GM12878 (cell line): ENCODE data around the gene CCDC91. TPM values are rescaled to one million over a fixed set of nuclear protein-coding genes. Genes with fewer than 3 reads are reported as not detected.

Experiments used
- ATAC-seq: fragments of 200-7000 bp; cut with Tn5 transposase; 3 replicates; pipeline ENCODE4 v1.9.1; 2020; ENCODE audit warnings: mild to moderate bottlenecking, moderate library complexity
- BruUV-seq: library from RNA; stranded (reverse); fragments of 400-500 nt; replicated peaks from 2 replicates; lab custom pipeline; 2021; lab: Mats Ljungman, UMichigan
- CTCF ChIA-PET: fragments of 300-600 bp; sonication (Branson Sonifier 250); formaldehyde crosslinking; extraction: SDS; loops from one replicate; lab custom pipeline; 2021; ENCODE audit warnings: inconsistent platforms; lab: Yijun Ruan, JAX
- POLR2A ChIA-PET: fragments of 350-600 bp; formaldehyde crosslinking; extraction: SDS; loops from one replicate; lab custom pipeline; 2021; ENCODE audit warnings: inconsistent platforms; lab: Charles Lee
- RAD21 ChIA-PET: fragments of 300-600 bp; sonication (Branson Sonifier 250); formaldehyde crosslinking; loops from one replicate; lab custom pipeline; 2023; ENCODE audit warnings: antibody characterized with exemption; ENCODE audit not compliant: unreplicated experiment; lab: Charles Lee
- SMC1A ChIA-PET: fragments of 300-600 bp; sonication (Branson Sonifier 250); formaldehyde crosslinking; loops from one replicate; lab custom pipeline; 2023; ENCODE audit not compliant: unreplicated experiment, uncharacterized antibody; lab: Charles Lee
- DNase-seq: peaks from one replicate; pipeline ENCODE4 v3.0.0-alpha.2; 2011; ENCODE audit warnings: low read depth, low spot score
- FAIRE-seq: peaks from 3 replicates; lab custom pipeline; 2011; peaks lifted over from hg19 to GRCh38; lab: Jason Lieb, UNC
- H2AFZ ChIP-seq: 2 replicates; pipeline ENCODE4 v1.6.0; 2011; ENCODE audit warnings: low read depth, low read length, control low read depth; ENCODE audit not compliant: control insufficient read depth
- H3K27ac ChIP-seq: 2 replicates; pipeline ENCODE4 v1.5.1; 2011; ENCODE audit warnings: control low read depth; ENCODE audit not compliant: control insufficient read depth, insufficient read depth
- H3K27me3 ChIP-seq, 2 experiments: replicated peaks in 1 of 2; 2 replicates each; pipeline versions ENCODE4 v1.6.0 to v1.6.1; 2011; ENCODE audit warnings: low read length in 1 of 2; ENCODE audit not compliant: control insufficient read depth in 2 of 2, insufficient read depth in 2 of 2
- H3K36me3 ChIP-seq, 2 experiments: 2 replicates each; pipeline ENCODE4 v1.5.1; 2011; ENCODE audit warnings: low read length in 1 of 2; ENCODE audit not compliant: control insufficient read depth in 2 of 2, insufficient read depth in 2 of 2
- H3K4me1 ChIP-seq: 2 replicates; pipeline ENCODE4 v1.6.1; 2011; ENCODE audit warnings: mild to moderate bottlenecking, low read length, moderate library complexity, mixed read lengths; ENCODE audit not compliant: control insufficient read depth, insufficient read depth
- H3K4me2 ChIP-seq: 2 replicates; pipeline ENCODE4 v1.6.0; 2011; ENCODE audit warnings: control low read depth; ENCODE audit not compliant: control insufficient read depth, insufficient read depth
- H3K4me3 ChIP-seq: fragments of 200-600 bp; sonication (generic); 2 replicates; pipeline ENCODE4 v1.5.1; 2016
- H3K79me2 ChIP-seq: 2 replicates; pipeline ENCODE4 v1.6.0; 2011; ENCODE audit warnings: low read length; ENCODE audit not compliant: control insufficient read depth, insufficient read depth
- H3K9ac ChIP-seq: 2 replicates; pipeline ENCODE4 v1.8.0; 2011; ENCODE audit warnings: low read length, control low read depth, mixed read lengths; ENCODE audit not compliant: control insufficient read depth, insufficient read depth
- H3K9me3 ChIP-seq: replicated peaks from 3 replicates; pipeline ENCODE4 v1.5.1; 2011; ENCODE audit warnings: mild to moderate bottlenecking, low read length; ENCODE audit not compliant: control insufficient read depth, insufficient read depth
- H4K20me1 ChIP-seq: 2 replicates; pipeline ENCODE4 v1.6.0; 2011; ENCODE audit not compliant: control insufficient read depth, insufficient read depth
- ATF7 ChIP-seq: fragments of 450-650 bp; IDR thresholded peaks from 2 replicates; pipeline ENCODE4 v1.6.1; 2016; ENCODE audit warnings: low read depth, mild to moderate bottlenecking
- CHD1 ChIP-seq: IDR thresholded peaks from 2 replicates; pipeline ENCODE4 v1.6.1; 2012; ENCODE audit warnings: low read depth, low read length, improper control_type of control experiment
- HCFC1 ChIP-seq: fragments of 150-350 bp; IDR thresholded peaks from 2 replicates; pipeline ENCODE4 v1.6.1; 2014; ENCODE audit warnings: low read length
- IKZF1 ChIP-seq: fragments of 450-650 bp; conservative IDR thresholded peaks from 2 replicates; pipeline ENCODE4 v1.6.1; 2017; ENCODE audit warnings: antibody characterized with exemption, mild to moderate bottlenecking
- IRF4 ChIP-seq: IDR thresholded peaks from 2 replicates; pipeline ENCODE4 v1.6.1; 2011; ENCODE audit warnings: low read depth, low read length
- MYB ChIP-seq: fragments of 150-350 bp; IDR thresholded peaks from 2 replicates; pipeline ENCODE4 v1.6.1; 2014; ENCODE audit warnings: mild to moderate bottlenecking, low read depth, low read length, borderline replicate concordance
- NR2C2 ChIP-seq: IDR thresholded peaks from 2 replicates; pipeline ENCODE4 v1.6.1; 2011; ENCODE audit warnings: borderline replicate concordance, low read depth; ENCODE audit not compliant: control insufficient read depth, insufficient read length
- PML ChIP-seq: IDR thresholded peaks from 2 replicates; pipeline ENCODE4 v1.6.1; 2012; ENCODE audit warnings: low read length, inconsistent platforms
- SIN3A ChIP-seq: IDR thresholded peaks from 2 replicates; pipeline ENCODE4 v1.6.1; 2012; ENCODE audit warnings: low read depth, low read length, improper control_type of control experiment
- SMARCA5 ChIP-seq: fragments of 450-650 bp; IDR thresholded peaks from 2 replicates; pipeline ENCODE4 v1.6.1; 2017; ENCODE audit warnings: mild to moderate bottlenecking
- TCF7 ChIP-seq: IDR thresholded peaks from 2 replicates; pipeline ENCODE4 v1.6.1; 2014; ENCODE audit warnings: antibody characterized with exemption, borderline replicate concordance
- ZZZ3 ChIP-seq: IDR thresholded peaks from 2 replicates; pipeline ENCODE4 v1.6.1; 2011; ENCODE audit warnings: low read depth; ENCODE audit not compliant: control insufficient read depth, insufficient read length
- WGBS: methylation state at CpG from one replicate; pipeline ENCODE4 v1.1.6; 2016; ENCODE audit warnings: low lambda C conversion rate; ENCODE audit not compliant: insufficient replicate concordance, insufficient coverage; ENCODE audit errors: missing lambda C conversion rate; 5-methylcytosine and 5-hydroxymethylcytosine counted together
- in situ Hi-C: fragments of 300-500 bp; cut with MboI; formaldehyde crosslinking; loops from 9 replicates; pipeline ENCODE4 v1.14.3; 2018; ENCODE audit warnings: mixed read lengths
- intact Hi-C: fragments of 100-400 bp; cut with micrococcal nuclease; formaldehyde crosslinking; loops from one replicate; pipeline ENCODE4 v1.14.2; 2022; ENCODE audit not compliant: unreplicated experiment
- polyA plus RNA-seq, 11 experiments: library from polyadenylated mRNA; depleted of rRNA in 4 of 11; unstranded in 6 of 11; stranded (reverse) in 5 of 11; fragments of >200 nt; fragmentation: Nextera tagmentation in 4 of 11; fragmentation: Illumina TruSeq in 1 of 11; extraction: Ambion mirVana in 4 of 11; extraction: Trizol in 1 of 11; gene quantifications; 1 replicate in 1 of 11; 2 replicates in 10 of 11; pipeline versions ENCODE4 v1.2.1 to v1.2.3, GENCODE V29; 2011 to 2016; ENCODE audit warnings: inconsistent platforms in 2 of 11, missing spikeins in 2 of 11, low read depth in 1 of 11
- total RNA-seq, 4 experiments: library from RNA; depleted of rRNA in 3 of 4; stranded (reverse); fragments of >200 nt in 3 of 4; fragmentation: Illumina TruSeq in 1 of 4; extraction: Trizol in 1 of 4; gene quantifications; 2 replicates each; pipeline versions ENCODE4 v1.2.1 to v1.2.3, GENCODE V29; 2013 to 2021
- TF ChIP-seq, protein P1 (sequence below): fragments of 450-650 bp; IDR thresholded peaks from 2 replicates; pipeline ENCODE4 v1.6.1; 2016; ENCODE audit warnings: mild to moderate bottlenecking, moderate library complexity, borderline replicate concordance
- TF ChIP-seq, protein P2 (sequence below): IDR thresholded peaks from 2 replicates; pipeline ENCODE4 v1.6.1; 2011; ENCODE audit warnings: low read depth, mild to moderate bottlenecking, low read length, moderate library complexity, borderline replicate concordance; ENCODE audit errors: extremely low read depth
- TF ChIP-seq, protein P3 (sequence below): IDR thresholded peaks from 2 replicates; pipeline ENCODE4 v1.6.1; 2012; ENCODE audit warnings: low read length, inconsistent platforms

The CCDC91 gene
- total and polyA plus RNA-seq, 10 of the 15 experiments (the other 5 are each of a cell fraction or from before 2014, with no cell fraction given), result 6.1 to 24.9 (median 16.5) TPM

DNA sequence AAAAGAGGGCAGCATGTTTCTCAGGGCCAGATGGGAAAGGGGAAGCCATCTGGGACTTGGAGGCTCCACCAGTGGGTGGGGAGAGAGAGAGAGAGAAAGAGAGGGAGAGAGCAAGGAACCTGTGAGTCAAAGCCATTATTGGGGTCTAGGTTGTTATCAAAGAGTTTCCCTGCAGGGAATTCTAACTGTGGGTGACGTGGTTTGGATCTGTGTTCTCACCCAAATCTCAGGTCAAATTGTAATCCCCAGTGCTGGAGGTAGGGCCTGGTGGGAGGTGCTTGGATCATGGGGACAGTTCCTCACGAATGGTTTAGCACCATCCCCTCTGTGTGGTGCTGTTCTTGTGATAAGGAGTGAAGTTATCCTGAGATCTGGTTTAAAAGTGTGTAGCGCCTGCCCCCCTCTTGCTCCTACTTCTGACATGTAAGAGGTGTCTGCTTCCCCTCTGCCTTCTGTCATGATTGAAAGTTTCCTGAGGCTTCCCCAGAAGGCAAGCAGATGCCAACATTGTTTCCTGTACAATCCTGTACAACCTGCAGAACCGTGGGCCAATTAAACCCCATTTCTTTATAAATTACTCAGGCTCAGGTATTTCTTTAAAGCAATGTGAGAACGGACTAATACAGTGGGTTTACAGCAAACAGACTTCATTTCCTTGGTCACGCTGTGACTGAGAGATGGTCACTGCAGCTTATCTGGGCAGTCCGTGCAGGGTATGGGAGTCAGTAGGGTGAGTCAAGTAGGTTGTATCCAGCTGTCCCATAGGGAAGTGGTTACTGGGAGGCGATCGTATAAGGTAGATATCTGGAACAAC is 52.4 kb downstream of the CCDC91 start:
- intact Hi-C loops (no loop called here), in situ Hi-C loops (no loop called here)
- Histone ChIP-seq H3K9me3 (no peaks in the 10 kb centered on the region; the same call in 2 of the 3 replicates), H3K36me3 (no peaks in the 10 kb centered on the region), H3K4me1 (no peaks in the 10 kb centered on the region), H4K20me1 (no peaks in the 10 kb centered on the region), H3K9ac (no peak overlapping the region), H3K4me3 (no peak overlapping the region), H3K27ac (no peak overlapping the region), H3K27me3 (no peaks in the 10 kb centered on the region), H3K79me2 (no peaks in the 10 kb centered on the region), H3K4me2 (no peak overlapping the region), H2AFZ (no peak overlapping the region)
- WGBS, result 91% methylated on average over 9 of the region's 9 CpGs
- POLR2A ChIA-PET, result interaction anchor here (1.2 kb wide), 1 partner anchor 10 kb away, joined by 6 read pairs; no protein-coding TSS in a partner anchor
- SMC1A ChIA-PET, result no interaction called here
- FAIRE-seq (no peak), ATAC-seq (no peak), DNase-seq (no peak)
- no TSS peak for BruUV-seq
- TF ChIP-seq ATF7 (no peak), MYB (no peak), IKZF1 (no peak), IRF4 (no peak), SIN3A (no peak), ZZZ3 (no peak), CHD1 (no peak), PML (no peak), SMARCA5 (no peak), NR2C2 (no peak), HCFC1 (no peak), TCF7 (no peak)
- TF ChIP-seq, protein P1, sequence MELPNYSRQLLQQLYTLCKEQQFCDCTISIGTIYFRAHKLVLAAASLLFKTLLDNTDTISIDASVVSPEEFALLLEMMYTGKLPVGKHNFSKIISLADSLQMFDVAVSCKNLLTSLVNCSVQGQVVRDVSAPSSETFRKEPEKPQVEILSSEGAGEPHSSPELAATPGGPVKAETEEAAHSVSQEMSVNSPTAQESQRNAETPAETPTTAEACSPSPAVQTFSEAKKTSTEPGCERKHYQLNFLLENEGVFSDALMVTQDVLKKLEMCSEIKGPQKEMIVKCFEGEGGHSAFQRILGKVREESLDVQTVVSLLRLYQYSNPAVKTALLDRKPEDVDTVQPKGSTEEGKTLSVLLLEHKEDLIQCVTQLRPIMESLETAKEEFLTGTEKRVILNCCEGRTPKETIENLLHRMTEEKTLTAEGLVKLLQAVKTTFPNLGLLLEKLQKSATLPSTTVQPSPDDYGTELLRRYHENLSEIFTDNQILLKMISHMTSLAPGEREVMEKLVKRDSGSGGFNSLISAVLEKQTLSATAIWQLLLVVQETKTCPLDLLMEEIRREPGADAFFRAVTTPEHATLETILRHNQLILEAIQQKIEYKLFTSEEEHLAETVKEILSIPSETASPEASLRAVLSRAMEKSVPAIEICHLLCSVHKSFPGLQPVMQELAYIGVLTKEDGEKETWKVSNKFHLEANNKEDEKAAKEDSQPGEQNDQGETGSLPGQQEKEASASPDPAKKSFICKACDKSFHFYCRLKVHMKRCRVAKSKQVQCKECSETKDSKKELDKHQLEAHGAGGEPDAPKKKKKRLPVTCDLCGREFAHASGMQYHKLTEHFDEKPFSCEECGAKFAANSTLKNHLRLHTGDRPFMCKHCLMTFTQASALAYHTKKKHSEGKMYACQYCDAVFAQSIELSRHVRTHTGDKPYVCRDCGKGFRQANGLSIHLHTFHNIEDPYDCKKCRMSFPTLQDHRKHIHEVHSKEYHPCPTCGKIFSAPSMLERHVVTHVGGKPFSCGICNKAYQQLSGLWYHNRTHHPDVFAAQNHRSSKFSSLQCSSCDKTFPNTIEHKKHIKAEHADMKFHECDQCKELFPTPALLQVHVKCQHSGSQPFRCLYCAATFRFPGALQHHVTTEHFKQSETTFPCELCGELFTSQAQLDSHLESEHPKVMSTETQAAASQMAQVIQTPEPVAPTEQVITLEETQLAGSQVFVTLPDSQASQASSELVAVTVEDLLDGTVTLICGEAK, result no peak
- TF ChIP-seq, protein P2, sequence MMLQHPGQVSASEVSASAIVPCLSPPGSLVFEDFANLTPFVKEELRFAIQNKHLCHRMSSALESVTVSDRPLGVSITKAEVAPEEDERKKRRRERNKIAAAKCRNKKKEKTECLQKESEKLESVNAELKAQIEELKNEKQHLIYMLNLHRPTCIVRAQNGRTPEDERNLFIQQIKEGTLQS, result no peak
- TF ChIP-seq, protein P3, sequence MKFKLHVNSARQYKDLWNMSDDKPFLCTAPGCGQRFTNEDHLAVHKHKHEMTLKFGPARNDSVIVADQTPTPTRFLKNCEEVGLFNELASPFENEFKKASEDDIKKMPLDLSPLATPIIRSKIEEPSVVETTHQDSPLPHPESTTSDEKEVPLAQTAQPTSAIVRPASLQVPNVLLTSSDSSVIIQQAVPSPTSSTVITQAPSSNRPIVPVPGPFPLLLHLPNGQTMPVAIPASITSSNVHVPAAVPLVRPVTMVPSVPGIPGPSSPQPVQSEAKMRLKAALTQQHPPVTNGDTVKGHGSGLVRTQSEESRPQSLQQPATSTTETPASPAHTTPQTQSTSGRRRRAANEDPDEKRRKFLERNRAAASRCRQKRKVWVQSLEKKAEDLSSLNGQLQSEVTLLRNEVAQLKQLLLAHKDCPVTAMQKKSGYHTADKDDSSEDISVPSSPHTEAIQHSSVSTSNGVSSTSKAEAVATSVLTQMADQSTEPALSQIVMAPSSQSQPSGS, result no peak
- RAD21 ChIA-PET, result no interaction called here
- CTCF ChIA-PET, result no interaction called here
